GM21381 (cell line): ENCODE measurements around the gene BTG4.

Experiments
- ATAC-seq: cut with Tn5 transposase; IDR thresholded peaks from one replicate; pipeline ENCODE4 v1.9.1; 2021; ENCODE audit warnings: mild to moderate bottlenecking, moderate library complexity; ENCODE audit not compliant: unreplicated experiment

The BTG4 gene

GRCh38 chr11:111456859-111457730 is 55.1 kb downstream of the BTG4 start:
- no peak for ATAC-seq

- ATAC-seq, result no peak
Measured at GRCh38 chr11:111456086-111456858, 55.9 kb downstream of the BTG4 start.

- ATAC-seq, result no peak
Measured at GRCh38 chr11:111455291-111456085, 56.7 kb downstream of the BTG4 start.

GRCh38 chr11:111454561-111455192 is 57.5 kb downstream of the BTG4 start:
- ATAC-seq, result no peak

GRCh38 chr11:111452817-111453552 is 59.2 kb downstream of the BTG4 start:
- no peak for ATAC-seq

- ATAC-seq, result no peak
Measured at GRCh38 chr11:111452146-111452545, 60.0 kb downstream of the BTG4 start.

- peak; percentile 85 for ATAC-seq
Measured at GRCh38 chr11:111450480-111451320, 61.5 kb downstream of the BTG4 start.

- no peak for ATAC-seq
Measured at GRCh38 chr11:111449696-111450479, 62.3 kb downstream of the BTG4 start.

GRCh38 chr11:111448831-111449557 is 63.2 kb downstream of the BTG4 start:
- no peak for ATAC-seq

GRCh38 chr11:111448414-111448813 is 63.8 kb downstream of the BTG4 start:
- no peak for ATAC-seq

- ATAC-seq, result no peak
Measured at GRCh38 chr11:111447931-111448330, 64.3 kb downstream of the BTG4 start.

GRCh38 chr11:111447112-111447471 is 65.1 kb downstream of the BTG4 start:
- ATAC-seq, result no peak

GRCh38 chr11:111446404-111447111 is 65.6 kb downstream of the BTG4 start:
- peak; percentile 88 for ATAC-seq

GRCh38 chr11:111445586-111445985 is 66.6 kb downstream of the BTG4 start:
- ATAC-seq, result no peak
